LHCN-M2 (cell line): ENCODE results near the gene FAM185A. TPM values are rescaled to one million over a fixed set of nuclear protein-coding genes. Genes with fewer than 3 reads are reported as not detected.
"Not testable (repeated sequence)": the region's sequence is repeated elsewhere in the genome, so short reads cannot be mapped to it uniquely, and the experiment has no call there.

Source experiments
- DNase-seq: peaks from one replicate; pipeline ENCODE4 v3.0.0-alpha.2; 2012; ENCODE audit warnings: low read depth
- total RNA-seq: library from RNA; depleted of rRNA; stranded (reverse); fragments of >200 nt; gene quantifications from 2 replicates; pipeline ENCODE4 v1.2.3, GENCODE V29; 2014; rRNA removed

FAM185A gene
- total RNA-seq, 1 experiment from 2014 or later = 10.8 TPM

- DNase-seq = no peak
These were observed 81.4 kb downstream of the FAM185A start for GRCh38 chr7:102830197-102830596.

GRCh38 chr7:102832674-102833073 lies 83.9 kb downstream of the FAM185A start:
- peak; percentile 31 for DNase-seq

DNA sequence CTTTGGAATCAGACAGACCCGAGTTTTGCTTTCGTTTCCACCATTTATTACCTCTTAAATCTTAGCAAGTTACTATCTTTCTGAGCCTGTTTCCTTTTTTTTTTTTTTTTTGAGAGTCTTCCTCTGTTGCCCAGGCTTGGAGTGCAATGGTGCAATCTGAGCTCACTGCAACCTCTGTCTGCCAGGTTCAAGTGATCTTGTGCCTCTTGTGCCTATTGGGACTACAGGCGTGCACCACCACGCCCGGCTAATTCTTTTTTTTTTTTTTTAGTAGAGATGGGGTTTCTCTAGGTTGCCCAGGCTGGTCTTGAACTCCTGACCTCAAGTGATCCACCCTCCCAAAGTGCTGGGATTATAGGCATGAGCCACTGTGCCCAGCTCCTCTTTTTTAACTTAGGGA lies 84.5 kb downstream of the FAM185A start:
- no peak for DNase-seq

GRCh38 chr7:102834466-102834865 lies 85.7 kb downstream of the FAM185A start:
- peak; percentile 55 for DNase-seq

DNA sequence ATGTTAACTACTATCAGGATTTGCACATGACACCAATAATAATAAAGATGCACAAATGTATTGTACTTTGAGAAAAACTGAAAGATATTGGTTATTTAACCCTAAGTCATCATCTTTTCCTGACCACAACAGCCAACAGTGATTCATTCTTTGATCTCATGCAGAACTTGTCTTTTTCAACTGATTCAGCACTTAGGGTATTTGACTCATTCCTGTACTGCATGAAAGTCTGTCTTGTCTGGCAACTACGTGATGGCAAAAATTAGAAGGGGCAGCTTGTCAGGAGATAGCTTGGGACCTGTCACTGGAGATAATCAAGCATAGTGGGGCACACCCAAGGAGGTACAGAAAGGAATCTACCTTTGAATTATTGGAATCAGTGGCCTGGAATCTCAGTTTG lies 86.2 kb downstream of the FAM185A start:
- peak; percentile 96 for DNase-seq

- DNase-seq = peak; percentile 98
These were observed 87.6 kb downstream of the FAM185A start for GRCh38 chr7:102836191-102836919.

DNA sequence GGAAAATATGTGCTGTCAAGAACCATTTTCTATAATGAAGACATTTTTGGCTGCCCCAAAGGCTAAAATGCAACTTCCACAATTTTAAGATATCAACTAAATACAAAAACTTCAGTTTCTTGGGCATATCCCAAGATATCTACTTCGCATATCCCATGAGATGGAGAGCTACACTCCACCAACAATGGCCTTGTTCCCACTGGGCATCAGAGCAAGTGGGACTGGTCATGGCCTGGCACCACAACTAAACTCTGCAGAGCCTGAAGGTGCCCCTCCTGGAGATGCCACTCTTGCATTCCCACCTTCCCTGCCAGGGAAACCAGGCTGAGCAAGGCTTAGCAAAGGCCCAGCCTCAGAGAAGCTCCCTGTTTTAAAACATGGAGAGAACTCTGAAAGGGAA lies 88.2 kb downstream of the FAM185A start:
- no peak for DNase-seq

GRCh38 chr7:102837802-102838201 lies 89.0 kb downstream of the FAM185A start:
- no peak for DNase-seq

DNA sequence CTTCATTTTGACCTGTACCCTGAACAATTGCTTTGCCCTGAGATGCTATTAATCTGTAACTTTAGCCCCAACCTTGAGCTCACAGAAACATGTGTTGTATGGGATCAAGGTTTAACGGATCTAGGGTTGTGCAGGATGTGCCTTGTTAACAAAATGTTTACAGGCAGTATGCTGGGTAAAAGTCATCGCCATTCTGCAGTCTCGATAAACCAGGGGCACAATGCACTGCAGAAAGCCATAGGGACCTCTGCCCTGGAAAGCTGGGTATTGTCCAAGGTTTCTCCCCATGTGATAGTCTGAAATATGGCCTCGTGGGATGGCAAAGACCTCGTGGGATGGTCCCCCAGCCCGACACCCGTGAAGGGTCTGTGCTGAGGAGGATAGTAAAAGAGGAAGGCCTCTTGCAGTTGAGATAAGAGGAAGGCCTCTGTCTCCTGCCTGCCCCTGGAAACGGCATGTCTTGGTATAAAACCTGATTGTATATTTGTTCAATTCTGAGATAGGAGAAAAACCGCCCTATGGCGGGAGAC lies 89.8 kb downstream of the FAM185A start:
- not testable (repeated sequence) for DNase-seq

DNA sequence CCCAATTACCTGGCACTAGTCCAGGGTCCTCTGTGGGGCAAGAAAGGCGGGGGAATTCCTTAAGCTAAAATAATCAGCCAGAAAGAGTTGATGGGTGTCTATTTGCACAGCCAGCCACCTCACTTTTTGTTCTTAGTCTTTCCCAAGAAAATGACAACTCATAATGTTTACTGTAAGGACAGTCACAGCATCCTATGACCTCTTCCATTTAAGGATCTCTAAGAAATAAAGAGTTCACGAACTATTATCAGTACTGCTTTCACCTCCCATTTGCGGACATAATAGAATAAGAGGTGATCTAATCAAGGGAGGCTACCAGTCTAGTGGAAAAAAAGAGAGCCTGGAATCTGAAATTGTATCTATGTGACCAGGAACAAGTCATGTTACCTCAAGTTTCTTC lies 91.6 kb downstream of the FAM185A start:
- DNase-seq = no peak

DNA sequence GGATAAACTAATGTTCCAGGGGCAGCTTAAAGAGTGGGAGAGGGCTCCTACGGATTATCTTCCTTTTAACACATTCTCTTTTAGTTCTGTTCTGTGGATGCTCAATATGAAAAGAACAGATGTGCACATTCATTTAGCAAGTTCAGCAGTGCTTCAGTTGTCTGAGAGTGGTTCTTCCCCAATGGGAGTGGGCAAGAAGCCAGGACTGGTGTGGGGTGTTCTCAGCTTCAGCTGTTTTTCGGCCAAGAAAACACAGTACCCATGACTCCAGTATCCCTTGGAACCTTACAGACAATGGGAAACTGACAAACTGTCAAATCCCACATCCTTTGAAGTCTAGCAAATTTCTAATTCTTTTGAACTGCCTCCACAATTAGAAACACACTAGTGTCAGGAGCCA lies 92.5 kb downstream of the FAM185A start:
- peak; percentile 97 for DNase-seq

DNA sequence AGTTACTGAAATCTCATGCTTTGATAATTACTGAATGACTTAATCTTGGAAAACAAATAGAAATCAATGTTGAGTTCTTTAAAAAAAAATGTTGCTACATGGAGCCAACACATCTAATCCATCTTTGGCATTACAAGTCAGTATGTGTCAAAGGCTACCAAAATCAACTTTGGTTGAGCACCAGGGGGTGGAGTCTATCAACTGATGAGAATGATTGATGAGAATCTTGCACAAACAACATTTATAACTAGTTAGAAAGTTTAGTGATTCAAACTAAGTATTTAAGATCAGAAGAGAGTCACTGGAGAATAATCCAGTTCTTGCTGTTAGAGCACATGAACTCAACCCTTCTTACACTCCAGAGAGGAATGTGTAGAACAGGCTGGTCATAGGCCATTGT lies 93.5 kb downstream of the FAM185A start:
- no peak for DNase-seq

GRCh38 chr7:102843850-102844249 lies 95.1 kb downstream of the FAM185A start:
- no peak for DNase-seq

DNA sequence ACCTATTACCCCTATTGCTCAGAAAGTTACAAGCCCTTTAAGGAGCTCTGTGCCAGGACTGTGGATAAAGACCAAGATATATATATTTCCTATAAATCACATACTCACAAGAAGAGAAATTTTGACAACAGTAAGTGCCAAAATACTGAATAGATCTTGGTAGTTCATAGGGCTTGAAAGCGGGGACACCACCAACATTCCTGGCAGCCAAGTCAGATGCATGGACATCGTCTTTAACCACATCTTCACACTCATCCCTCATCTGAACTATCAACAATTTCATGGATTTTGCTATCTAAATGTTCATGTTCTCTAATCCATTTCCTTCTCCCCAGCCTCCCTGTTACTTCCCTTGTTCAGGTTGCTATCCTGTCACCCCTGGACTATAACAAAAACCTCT lies 96.5 kb downstream of the FAM185A start:
- DNase-seq = peak; percentile 54

DNA sequence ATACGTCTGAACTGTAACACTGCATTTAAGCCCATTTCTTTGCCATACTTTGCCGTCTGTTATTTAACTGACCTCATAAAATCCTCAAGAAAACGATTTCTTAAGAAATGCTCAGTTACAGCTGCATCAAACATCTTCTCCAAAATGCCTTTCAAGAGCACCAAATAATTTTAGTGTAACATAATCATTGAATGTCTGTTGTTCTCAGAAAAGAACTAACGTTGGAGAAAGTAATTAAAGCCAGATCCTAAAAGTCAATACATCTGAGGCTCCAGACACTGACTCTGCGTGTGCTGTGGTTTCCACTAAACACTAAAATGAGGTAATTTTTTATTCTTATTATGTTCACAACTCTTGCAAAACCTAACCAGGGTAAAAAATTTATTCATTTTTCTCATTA lies 100.3 kb downstream of the FAM185A start:
- no peak for DNase-seq

DNA sequence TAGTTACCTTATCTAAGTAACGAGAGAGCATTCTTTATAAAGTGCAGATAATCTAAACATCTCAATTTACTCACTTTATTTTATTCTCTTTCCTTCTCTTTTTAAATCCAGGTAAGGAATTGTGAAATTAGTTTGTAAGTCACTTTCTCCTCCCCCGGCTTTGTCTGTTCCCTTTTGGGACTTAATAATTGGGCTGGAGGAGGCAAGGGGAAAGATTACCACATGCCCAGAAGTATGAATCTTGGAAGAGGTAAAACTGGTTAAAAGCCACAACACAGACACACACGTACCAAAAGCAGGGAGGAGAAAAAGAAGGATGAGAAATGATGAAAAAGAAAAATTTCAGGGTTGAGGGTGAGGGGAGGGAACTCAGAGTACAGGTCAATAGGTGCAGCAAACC lies 100.7 kb downstream of the FAM185A start:
- no peak for DNase-seq

- no peak for DNase-seq
These were observed 107.2 kb downstream of the FAM185A start for GRCh38 chr7:102856036-102856435.

Other genes starting within 250 kb of the FAM185A start
- gene RASA4B, start 231.2 kb upstream of the FAM185A start, total RNA-seq = 0.40 and 1.2 TPM in 2 replicates
- 1.0 and 4.3 TPM in 2 replicates for gene UPK3BL2, start 205.3 kb upstream of the FAM185A start, total RNA-seq
- gene SPDYE2, start 197.8 kb upstream of the FAM185A start, total RNA-seq = not detected in 2 replicates
- gene POLR2J3, start 176.4 kb upstream of the FAM185A start, total RNA-seq = 18.5 and 24.8 TPM in 2 replicates
- 1.0 and 4.4 TPM in 2 replicates for gene RASA4, start 132.2 kb upstream of the FAM185A start, total RNA-seq
- gene UPK3BL1, start 106.2 kb upstream of the FAM185A start, total RNA-seq = 20.1 and 21.9 TPM in 2 replicates
- gene SPDYE2B, start 98.7 kb upstream of the FAM185A start, total RNA-seq = not detected in 2 replicates
- gene POLR2J2, start 77.3 kb upstream of the FAM185A start, total RNA-seq = 0.86 and 2.4 TPM in 2 replicates
- gene LRRC17, start 164.0 kb downstream of the FAM185A start, total RNA-seq = 1,139 and 1,308 TPM in 2 replicates